Raji (cell line): ENCODE results near the gene NID2.

Source experiments
- POLR2A ChIP-seq: IDR thresholded peaks from 2 replicates; pipeline ENCODE4 v1.6.1; 2011; ENCODE audit warnings: low read depth, low read length, control low read depth; ENCODE audit not compliant: insufficient read depth

Gene NID2

DNA sequence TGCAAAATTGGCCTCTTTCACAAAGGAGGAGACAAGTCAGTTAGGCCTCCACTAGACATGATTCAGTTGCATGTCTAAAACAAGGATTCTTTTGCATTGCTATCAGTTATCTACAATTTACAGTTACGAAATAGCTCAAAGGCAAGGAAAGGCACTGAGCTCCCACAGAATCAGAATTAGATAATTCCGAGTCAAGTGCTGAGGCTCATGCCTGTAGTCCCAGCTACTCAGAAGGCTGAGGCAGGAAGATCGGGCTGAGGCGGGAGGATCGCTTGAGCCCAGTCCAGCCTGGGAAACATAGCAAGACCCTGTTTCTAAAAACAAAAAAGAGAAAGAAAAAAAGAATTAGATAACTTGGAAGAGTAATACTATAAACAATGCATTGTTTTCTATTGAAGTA, 91.8 kb downstream of the NID2 start:
- TF ChIP-seq POLR2A, result no peak

DNA sequence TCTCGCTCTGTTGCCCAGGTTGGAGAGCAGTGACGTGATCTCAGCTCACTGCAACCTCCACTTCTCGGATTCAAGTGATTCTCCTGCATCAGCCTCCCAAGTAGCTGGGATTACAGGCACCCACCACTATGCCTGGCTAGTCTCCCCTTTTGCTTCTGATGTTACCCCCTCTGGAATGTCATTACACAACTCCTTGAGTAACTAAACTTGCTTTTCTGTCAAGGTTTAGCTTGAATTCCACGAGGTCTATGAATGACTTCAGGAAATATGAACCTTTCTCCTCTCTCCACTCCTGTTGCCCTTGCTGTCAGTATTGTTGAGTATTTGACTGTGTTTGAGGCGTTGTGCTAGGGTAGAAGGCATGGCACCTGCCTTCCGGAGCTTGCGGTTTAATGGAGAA, 96.3 kb downstream of the NID2 start:
- no peak for TF ChIP-seq POLR2A

DNA sequence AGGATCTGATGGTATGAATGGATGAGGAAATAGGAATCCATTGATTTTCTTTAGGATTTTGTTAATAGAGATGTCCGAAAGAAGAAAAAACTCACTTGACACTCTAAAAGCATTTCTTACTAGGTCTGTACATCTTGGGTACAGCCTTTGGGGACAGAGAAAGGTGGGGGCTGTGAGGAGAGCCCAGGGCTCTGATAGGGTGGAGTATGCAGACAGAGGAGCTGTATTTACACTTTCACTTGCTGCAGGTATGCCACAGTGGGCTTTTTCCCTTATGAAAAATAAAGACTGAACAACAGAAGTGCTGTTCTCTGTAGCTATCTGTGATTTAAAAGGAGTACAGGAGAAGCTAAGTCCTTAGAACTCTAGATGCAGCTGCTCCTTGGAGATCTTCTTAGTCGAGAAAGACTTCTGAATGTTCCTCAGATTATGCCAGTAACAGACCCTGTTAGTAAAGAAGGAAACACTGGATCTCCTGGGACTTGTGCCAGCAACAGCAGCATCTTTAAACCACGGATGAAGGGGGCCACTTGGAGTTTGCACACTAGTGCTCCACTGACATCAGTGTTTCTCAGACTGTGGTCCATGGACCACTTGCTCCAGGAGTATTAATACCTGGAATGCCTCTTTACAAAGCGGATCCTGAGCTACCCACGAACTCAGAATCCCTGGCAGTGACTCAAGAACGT, 98.9 kb downstream of the NID2 start:
- no peak for TF ChIP-seq POLR2A

DNA sequence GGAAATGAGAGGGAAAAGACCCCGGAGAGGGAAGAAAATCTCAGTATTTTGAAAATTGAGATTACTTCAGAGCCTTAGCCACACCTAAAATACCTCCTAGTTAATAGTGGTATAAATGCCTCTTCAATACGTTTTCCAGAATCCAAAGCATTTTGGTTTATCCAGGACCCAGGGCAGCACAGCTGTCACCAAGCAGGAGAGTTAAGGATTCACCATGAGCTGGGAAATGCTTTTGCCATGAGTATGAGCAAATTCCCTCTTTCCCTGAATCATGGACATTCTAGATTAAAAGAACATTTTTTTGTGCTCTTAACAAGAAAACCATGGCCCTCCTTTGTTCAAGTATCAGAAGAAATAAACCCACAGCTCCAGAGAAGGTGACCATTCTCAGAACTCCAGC, 101.3 kb downstream of the NID2 start:
- no peak for TF ChIP-seq POLR2A

DNA sequence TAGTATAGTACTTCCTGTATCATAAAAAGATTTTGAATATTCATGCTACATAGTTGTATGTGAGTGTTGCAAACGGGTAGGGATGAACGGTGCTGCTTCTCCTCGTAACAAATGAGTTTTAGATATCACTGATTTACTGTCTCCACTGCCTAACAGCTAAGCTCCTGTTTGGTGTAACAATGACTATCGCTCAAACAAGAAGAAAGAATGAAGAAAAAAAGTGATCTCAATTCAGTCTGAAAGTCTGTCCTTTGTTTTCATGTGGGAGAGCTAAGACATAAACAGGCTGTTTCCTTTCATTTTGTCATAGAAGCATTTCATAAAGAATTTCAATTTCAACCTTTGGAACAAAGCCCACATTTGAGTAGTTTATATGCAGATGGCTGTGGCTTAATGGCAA, 105.6 kb downstream of the NID2 start:
- no peak for TF ChIP-seq POLR2A

DNA sequence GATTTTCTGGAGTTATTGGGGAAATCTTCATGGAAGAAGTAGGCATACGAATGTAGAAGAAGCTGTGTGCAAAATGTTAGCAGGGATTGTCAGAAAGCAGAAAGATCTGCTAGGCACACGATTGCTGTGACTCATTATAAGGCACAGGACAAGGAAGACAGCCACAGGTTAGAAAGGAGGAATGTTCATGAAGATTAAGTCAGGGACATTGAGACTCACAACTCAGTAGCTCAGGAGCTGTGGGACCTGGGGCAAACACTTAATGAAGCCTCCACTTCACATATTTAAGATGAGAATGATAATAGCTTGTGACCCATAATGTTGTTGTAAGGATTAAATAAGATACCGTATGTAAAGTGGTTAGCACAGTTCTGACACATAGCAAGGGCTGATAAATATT, 106.1 kb downstream of the NID2 start:
- TF ChIP-seq POLR2A, result no peak

DNA sequence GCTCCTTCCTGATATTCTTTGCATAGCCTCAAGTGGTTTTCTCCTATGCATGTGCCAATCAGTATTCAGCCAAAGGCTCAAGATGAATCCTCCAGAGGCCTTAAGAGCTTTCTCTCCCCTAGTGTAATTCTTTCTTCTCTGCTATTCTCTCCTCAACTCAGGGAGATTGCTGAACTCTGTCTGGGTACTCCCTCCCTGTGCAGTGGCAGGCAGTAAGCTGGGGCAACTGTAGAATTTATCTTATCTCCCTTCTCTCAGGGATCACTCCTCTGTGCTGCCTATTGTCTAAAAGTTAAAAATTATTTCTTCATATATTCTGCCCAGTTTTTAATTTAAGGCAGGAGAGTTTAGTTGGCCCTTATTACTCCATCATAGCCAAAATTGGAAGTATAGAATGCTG, 108.0 kb downstream of the NID2 start:
- TF ChIP-seq POLR2A, result no peak

DNA sequence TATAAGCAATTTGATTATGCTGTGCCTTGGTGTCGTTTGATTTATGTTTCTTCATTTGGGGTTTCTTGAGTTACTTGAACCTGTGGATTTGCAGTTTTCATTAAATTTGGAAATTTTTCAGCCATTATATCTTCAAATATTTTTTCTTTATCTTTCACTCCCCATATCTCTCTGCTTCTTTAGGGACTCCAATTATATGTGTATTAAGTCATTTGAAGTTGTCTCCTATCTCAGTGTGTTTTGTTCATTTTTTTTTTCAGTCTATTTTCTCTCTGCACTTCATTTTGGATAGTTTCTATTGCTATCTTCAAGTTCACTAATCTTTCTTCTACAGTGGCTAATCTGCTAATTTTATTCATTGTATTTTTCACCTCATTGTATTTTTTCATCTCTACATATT, 108.9 kb downstream of the NID2 start:
- TF ChIP-seq POLR2A, result no peak

DNA sequence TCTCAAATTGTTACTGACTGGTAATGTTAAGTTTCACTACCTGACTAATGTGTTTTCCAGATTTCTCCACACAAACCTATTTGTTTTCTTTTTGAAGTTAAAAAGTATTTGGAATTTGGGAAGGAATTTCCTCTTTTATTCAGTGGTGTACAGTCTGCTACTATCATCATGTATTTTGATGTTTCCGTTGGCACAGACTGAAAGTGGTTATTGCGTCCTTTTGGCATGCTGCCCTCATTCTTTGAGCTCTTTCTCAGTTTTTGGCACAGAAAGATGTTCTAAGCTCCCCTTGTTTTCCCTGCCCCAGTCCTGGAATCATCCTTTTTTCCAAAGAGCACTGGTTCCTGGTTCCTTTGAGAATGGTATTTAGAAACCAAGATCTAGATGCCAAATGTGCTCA, 110.9 kb downstream of the NID2 start:
- no peak for TF ChIP-seq POLR2A
